ENCODE data around the gene ZNF608.

The ZNF608 gene

GRCh38 chr5:124738681-124739633, 7.5 kb downstream of the ZNF608 start:
- DNase-seq = peak in 1 of 14 donors; percentile 61

DNA sequence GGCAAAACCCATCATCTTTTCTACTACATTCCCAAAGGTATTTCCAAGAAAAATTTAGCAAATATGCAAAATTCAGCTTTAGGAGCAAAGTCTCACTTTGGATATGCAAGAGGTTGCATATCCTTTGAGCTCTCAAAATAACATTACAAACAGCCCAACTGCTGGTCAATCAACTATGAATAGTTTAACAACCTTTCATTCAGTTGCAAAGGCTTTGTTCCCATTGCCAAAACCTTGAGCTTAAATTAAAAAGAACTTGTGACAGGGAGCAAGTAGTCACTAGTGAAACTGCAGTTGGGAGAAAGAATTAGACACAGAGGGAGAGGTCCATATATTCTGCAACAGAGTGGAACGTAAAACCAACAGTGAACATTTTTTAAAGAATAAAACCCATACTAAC, 8.8 kb downstream of the ZNF608 start:
- no peak for DNase-seq

DNA sequence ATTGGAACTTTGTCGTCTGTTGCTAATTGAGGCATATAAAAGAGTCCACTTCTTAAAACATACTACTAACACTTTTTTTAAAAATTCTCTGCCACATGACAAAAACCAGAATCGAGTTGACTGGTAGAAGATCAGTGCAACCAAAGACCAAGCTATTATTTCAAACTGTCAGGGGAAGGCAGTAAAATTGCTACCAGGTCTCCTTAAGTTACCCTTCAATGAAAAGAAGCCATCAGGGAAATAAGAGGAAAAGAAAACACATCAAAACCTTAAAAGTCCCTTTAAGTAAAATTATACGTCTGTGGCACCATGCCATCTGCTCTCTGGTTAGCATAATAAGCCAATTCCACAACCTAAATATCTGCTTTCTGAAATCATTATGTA, 9.6 kb downstream of the ZNF608 start:
- DNase-seq = no peak

DNA sequence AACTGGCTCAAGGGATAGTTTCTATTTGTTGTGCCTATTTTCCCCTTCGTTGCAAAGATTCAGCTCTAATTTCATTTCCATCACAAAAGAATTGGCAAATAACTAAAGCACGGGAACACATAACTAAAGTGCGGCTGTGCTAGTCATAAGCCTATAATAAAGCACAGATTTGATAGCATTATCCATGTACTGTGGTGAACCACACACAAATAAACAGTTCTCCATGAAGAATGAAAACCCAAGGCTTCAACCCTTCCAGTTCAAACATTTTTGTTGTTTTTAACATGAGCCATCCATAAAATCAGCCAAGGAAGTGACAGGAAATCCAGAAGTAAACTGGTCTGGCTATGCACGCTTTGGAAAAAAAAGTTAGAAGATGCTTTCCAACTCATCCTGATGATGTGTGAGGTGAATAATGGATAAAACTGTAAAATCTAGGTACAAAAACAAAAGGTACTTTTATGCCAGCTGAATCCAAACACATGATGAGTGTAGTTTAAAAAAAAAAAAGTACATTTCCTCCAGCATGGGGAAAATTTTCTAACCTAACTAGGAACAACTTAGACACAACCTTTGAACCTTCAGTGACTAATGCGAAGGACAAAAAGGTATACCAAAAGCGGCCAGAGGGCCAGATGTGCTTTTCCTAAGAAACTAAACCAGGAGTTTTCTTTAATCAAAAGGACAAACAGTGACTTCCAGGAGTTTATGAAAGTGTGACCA, 10.2 kb downstream of the ZNF608 start:
- DNase-seq = no peak

- peak in 3 of 14 donors; percentile 24 to 71 (median 24) for DNase-seq
Measured at GRCh38 chr5:124735169-124735858, 11.1 kb downstream of the ZNF608 start.

DNA sequence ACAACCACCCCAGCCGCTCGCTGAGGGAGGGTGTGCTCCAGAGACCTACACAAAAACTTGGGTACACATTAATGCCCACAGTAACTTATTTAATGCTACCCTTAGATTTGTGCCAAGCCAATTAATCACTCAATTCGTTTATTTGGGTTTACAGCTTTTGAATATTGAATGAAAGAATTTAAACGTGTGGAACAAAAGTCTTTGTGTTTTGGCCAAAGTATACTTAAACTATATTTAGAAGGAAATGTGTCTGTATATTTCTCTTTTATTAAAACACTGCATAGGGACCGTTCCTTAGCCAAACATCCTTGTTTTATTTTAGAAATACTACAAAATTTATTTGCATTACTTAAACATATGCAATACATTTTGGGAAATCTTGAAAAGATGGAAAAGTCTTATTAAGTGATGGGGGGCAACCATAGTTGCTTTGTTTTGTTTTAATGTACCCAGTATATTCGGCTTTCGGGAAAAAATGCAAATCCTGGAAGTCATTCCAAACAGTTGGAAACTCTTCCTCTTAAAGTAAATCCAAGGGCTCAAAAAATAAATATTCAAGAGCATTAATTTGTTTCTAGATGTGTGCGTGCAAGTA, 11.8 kb downstream of the ZNF608 start:
- DNase-seq = no peak

GRCh38 chr5:124733329-124733650, 13.1 kb downstream of the ZNF608 start:
- DNase-seq = no peak

DNA sequence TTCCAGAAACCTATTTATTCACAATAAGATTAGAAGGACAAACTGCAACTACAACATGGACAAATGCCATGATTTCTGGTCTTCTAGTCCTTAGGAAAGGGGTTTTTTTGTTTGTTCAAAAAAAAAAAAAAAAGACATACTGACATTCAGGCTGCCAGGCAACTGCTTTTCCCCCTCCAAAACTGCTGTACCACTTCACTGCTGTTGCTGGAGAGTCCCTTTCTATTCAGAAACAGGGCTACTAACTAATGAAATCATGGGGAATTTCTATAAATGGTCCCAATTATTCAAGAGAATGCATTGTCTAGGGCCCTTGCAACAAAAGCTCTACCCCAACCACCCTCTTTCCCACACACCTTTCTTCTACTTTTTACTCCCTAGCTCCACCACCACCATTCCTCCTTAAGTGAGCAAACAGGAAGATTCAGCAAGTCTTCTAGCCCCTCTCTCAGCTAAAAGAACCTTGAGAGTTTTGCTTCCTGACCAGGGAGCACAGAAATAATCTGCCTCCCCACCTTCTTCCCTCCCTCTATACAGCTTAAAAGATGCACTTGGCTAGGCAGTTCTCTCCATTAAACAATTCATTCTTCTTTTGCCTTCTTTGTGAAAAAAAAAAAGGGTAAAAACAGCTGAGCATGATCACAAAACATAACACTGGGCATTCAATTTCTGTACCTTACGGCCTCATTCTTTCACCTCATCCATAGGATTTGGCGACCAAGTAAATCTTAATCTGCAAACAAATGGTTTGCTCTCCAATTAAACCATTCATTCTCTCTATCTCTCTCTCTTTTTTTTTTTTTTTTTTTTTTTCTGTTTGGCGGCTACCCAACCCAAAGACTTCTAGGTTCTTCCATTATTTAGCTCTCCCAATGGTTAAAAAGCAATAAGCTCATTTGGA, 13.8 kb downstream of the ZNF608 start:
- no peak for DNase-seq

DNA sequence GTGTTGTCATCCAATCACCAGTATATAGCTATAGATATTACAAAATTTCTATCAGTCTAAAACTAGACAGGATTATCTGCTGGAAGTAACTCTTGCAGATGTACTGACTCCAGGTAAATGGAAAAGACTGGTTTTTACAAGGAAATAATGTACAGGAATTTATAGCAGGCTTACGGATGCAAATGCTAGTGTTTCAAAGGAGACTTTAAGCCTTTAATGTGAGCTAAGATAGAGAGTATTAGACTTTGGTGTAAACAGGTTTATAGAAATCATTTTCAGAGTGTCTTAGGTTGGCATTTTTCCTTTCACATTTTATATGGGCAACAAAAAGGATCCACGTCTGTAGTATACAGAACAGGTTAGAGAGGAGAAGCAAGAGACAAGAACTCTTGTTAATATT, 16.1 kb downstream of the ZNF608 start:
- no peak for DNase-seq

GRCh38 chr5:124729720-124730359, 16.6 kb downstream of the ZNF608 start:
- DNase-seq = no peak

DNA sequence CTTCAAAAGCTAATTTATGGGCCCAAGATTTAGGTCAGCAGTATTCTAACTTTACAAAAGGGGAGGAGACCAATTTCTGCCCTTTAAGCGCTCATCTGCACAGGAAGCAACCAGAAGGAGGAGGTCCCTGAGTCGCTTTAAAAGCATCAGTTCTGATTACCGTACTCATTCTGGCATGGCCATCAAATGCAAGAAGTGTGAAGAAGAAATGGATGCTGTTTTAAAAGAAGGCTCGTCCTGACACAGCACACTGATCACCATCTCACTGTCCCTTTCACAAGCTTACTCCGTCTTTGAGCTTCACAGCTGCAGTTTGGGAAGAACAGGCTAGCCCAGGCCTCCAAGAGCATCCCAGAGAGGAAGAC, 17.5 kb downstream of the ZNF608 start:
- DNase-seq = no peak

DNA sequence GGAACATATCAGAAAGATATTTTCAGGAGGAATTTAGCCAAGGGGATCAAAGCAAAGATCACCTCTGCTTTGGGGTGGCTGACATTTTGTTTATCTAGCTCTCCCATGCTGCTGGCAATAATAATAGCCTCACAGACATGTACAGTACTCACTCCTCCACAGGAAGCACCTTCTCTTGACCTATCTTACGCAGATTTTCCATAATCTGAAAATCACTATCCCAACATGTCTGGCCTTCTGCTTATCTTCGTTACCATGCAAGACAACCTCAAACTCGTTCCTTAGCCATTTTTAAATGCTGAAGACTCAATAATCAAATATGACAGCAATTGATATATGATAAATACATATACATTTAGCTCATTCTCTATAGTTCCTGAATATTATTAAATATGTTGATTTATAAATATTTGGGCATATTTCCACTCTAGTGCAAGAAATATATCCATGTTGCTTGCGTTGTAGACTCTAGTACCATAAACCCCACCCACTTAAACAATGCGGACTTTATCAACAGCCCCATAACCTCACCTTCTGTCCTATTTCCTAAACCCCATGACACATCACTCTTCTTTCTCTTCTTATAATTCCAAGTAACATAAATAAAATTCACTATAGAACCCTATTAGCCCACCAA, 18.0 kb downstream of the ZNF608 start:
- no peak for DNase-seq

- peak in 1 of 14 donors; percentile 85 for DNase-seq
Measured at GRCh38 chr5:124726631-124727362, 19.6 kb downstream of the ZNF608 start.

DNA sequence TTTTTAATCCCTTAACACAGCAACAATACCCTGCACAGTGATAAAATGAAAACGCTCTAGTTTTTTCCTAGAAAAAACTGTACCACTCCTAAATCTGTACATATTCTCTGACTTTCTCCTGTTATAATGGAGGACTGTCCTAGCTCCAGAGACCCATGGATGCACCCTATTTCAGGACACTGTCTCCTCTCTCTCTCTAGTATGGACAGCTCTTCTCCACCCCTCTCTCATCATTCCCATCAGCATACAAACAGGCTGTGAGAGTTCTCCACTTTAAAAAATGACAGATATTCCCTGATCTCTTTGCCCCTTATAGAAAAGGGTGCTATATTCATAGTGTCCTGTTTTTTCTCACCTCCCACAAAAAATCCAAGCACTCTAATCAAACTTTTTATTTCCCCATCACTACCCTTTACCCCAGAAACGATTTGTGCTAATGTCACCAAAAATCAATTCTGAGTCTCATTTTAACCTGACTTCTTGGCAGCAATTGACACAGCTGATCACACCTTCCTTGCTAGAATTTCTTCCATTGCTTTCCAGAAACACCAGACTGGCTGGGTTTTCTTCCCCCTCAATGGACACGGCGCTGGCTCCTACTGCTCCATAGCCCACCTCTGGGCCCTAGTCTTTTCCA, 20.7 kb downstream of the ZNF608 start:
- DNase-seq = no peak

DNA sequence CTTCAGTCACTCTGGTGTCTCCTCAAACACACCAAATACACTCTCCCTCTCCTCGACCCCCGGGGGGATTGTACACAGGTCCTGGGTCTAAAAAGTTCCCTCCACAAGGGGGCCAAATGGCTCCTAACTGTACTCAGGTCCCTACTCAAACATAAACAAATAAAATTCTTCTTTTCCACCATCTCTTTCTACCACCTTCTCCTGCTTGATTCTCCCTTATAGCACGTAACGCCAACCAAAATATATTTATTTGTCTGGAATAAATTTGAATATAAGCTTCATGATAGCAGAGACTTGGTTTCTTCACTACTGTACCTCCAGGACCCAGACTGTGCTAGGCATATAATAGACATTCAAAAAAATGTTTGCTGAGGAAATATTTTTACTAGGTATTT, 21.4 kb downstream of the ZNF608 start:
- no peak for DNase-seq

GRCh38 chr5:124724357-124725039, 21.9 kb downstream of the ZNF608 start:
- no peak for DNase-seq

DNA sequence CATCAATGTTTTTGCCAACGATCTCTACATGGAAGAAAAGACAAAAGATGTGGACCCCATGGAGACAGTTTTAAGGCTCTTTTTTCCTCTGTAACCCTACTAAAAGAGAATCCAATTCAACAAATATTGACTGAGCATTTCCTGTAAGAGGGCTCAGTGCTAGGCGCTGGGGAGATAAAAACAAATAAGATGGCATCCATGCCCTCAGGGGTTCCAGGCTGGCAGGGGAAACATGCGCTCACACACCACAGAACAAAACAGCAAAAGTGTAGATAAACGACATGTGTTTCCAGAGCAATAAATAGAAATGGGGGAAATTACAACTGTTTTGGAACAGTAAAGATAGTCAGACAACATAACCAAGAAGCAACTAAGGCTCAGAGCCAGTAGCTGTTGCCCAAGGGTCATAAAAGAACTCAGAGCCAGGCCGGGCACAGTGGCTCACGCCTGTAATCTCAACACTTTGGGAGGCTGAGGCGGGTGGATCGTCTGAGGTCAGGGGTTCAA, 25.2 kb downstream of the ZNF608 start:
- DNase-seq = no peak

- no peak for DNase-seq
Measured at GRCh38 chr5:124720593-124720992, 25.8 kb downstream of the ZNF608 start.

All from C1 segment of cervical spinal cord (tissue), 14 donors.